Sigmoid colon (tissue), 4 donors: ENCODE measurements around the gene GLYATL3.

Source experiments
- CTCF ChIP-seq, 4 experiments: fragments of 450-650 bp in 3 of 4; fragments of 200-600 bp in 1 of 4; IDR thresholded peaks; one replicate each; pipeline ENCODE4 v1.5.1; 2016 to 2019; ENCODE audit warnings: antibody characterized with exemption in 4 of 4, mild to moderate bottlenecking in 3 of 4, moderate library complexity in 2 of 4
- EP300 ChIP-seq, 4 donors: sonication (generic); formaldehyde crosslinking; IDR thresholded peaks; one replicate each; pipeline ENCODE4 v1.6.1; 2017; ENCODE audit warnings: antibody characterized with exemption in 4 of 4
- POLR2A ChIP-seq, 2 donors: fragments of 450-650 bp; IDR thresholded peaks; one replicate each; pipeline ENCODE4 v1.6.1; 2016; ENCODE audit warnings: antibody characterized with exemption in 2 of 2, mild to moderate bottlenecking in 2 of 2, moderate library complexity in 2 of 2
- POLR2AphosphoS5 ChIP-seq, 4 donors: sonication (generic); formaldehyde crosslinking; IDR thresholded peaks; one replicate each; pipeline ENCODE4 v1.6.1; 2017; ENCODE audit warnings: antibody characterized with exemption in 4 of 4

GRCh38 chr6:49563006-49563886, 63.5 kb downstream of the GLYATL3 start:
- TF ChIP-seq CTCF (IDR thresholded peaks at IDR 0.05) (no peak), EP300 (IDR thresholded peaks at IDR 0.05) (no peak), POLR2AphosphoS5 (IDR thresholded peaks at IDR 0.05) (no peak), POLR2A (IDR thresholded peaks at IDR 0.05) (no peak)
